IMR-90 (cell line): ENCODE data around the gene ZNF879. TPM values are rescaled to one million over a fixed set of nuclear protein-coding genes. Genes with fewer than 3 reads are reported as not detected.

Experiments
- ATAC-seq: fragments of 200-7000 bp; cut with Tn5 transposase; 2 replicates; pipeline ENCODE4 v1.9.1; 2020; ENCODE audit warnings: low read depth, mild to moderate bottlenecking, moderate library complexity
- Bru-seq: library from RNA; stranded (reverse); fragments of 400-500 nt; gene quantifications from one replicate; lab custom pipeline; 2021; lab: Mats Ljungman, UMichigan
- BruChase-seq, 2 experiments: library from RNA; stranded (reverse); fragments of 400-500 nt; gene quantifications; one replicate each; lab custom pipeline; 2021; lab: Mats Ljungman, UMichigan
- BruUV-seq: library from RNA; stranded (reverse); fragments of 400-500 nt; replicated peaks from 2 replicates; lab custom pipeline; 2021; lab: Mats Ljungman, UMichigan
- CTCF ChIA-PET: fragments of 300-600 bp; formaldehyde crosslinking; extraction: SDS; loops from one replicate; lab custom pipeline; 2021; ENCODE audit warnings: antibody characterized with exemption; lab: Yijun Ruan, JAX
- POLR2A ChIA-PET: fragments of 300-600 bp; sonication (Branson Sonifier 250); formaldehyde crosslinking; loops from one replicate; lab custom pipeline; 2022; ENCODE audit warnings: antibody characterized with exemption; ENCODE audit not compliant: unreplicated experiment; lab: Charles Lee
- DNase-seq: peaks from one replicate; pipeline ENCODE4 v3.0.0; 2013
- H2AFZ ChIP-seq: replicated peaks from 2 replicates; pipeline ENCODE3; 2013; ENCODE audit warnings: low read length, mild to moderate bottlenecking; ENCODE audit not compliant: poor library complexity
- H2AK5ac ChIP-seq: 2 replicates; pipeline ENCODE4 v1.6.1; 2013; ENCODE audit warnings: low read depth, low read length, inconsistent platforms
- H2AK9ac ChIP-seq: replicated peaks from 2 replicates; pipeline ENCODE3; 2013; ENCODE audit warnings: mild to moderate bottlenecking, low read depth, low read length, moderate library complexity; ENCODE audit not compliant: poor library complexity
- H2BK120ac ChIP-seq: 2 replicates; pipeline ENCODE4 v1.6.1; 2013; ENCODE audit warnings: low read depth, low read length, inconsistent platforms
- H2BK15ac ChIP-seq: 3 replicates; pipeline ENCODE4 v1.6.1; 2013; ENCODE audit warnings: low read depth, low read length, inconsistent platforms
- H2BK20ac ChIP-seq: 2 replicates; pipeline ENCODE4 v1.6.1; 2013; ENCODE audit warnings: low read depth, mild to moderate bottlenecking, inconsistent platforms, low read length, moderate library complexity
- H2BK5ac ChIP-seq: 2 replicates; pipeline ENCODE4 v1.6.1; 2013; ENCODE audit warnings: mild to moderate bottlenecking, low read depth, low read length, inconsistent platforms; ENCODE audit not compliant: poor library complexity, severe bottlenecking
- H3K14ac ChIP-seq: replicated peaks from 2 replicates; pipeline ENCODE4 v1.6.1; 2013; ENCODE audit warnings: low read depth, low read length, inconsistent platforms
- H3K18ac ChIP-seq: 2 replicates; pipeline ENCODE4 v1.6.1; 2013; ENCODE audit warnings: low read depth, low read length, control low read depth
- H3K23ac ChIP-seq: 2 replicates; pipeline ENCODE4 v1.6.1; 2013; ENCODE audit warnings: low read depth, low read length, inconsistent platforms
- H3K27ac ChIP-seq: 2 replicates; pipeline ENCODE4 v1.5.1; 2013; ENCODE audit warnings: mild to moderate bottlenecking, control low read depth, low read length; ENCODE audit not compliant: insufficient read depth
- H3K27me3 ChIP-seq: 2 replicates; pipeline ENCODE4 v1.6.1; 2013; ENCODE audit warnings: low read length; ENCODE audit not compliant: control insufficient read depth, insufficient read depth
- H3K36me3 ChIP-seq: 2 replicates; pipeline ENCODE4 v1.6.1; 2013; ENCODE audit warnings: low read length, mixed read lengths; ENCODE audit not compliant: control insufficient read depth, insufficient read depth
- H3K4ac ChIP-seq: 2 replicates; pipeline ENCODE4 v1.6.1; 2013; ENCODE audit warnings: low read depth, low read length, inconsistent platforms
- H3K4me1 ChIP-seq: 2 replicates; pipeline ENCODE4 v1.6.1; 2013; ENCODE audit warnings: low read length, mixed read lengths; ENCODE audit not compliant: control insufficient read depth, insufficient read depth
- H3K4me2 ChIP-seq: 2 replicates; pipeline ENCODE4 v1.6.1; 2013; ENCODE audit warnings: low read depth, mild to moderate bottlenecking, control low read depth, low read length, moderate library complexity
- H3K4me3 ChIP-seq: 2 replicates; pipeline ENCODE4 v1.5.1; 2013; ENCODE audit warnings: low read depth, mild to moderate bottlenecking, control low read depth, low read length, moderate library complexity; ENCODE audit not compliant: insufficient read depth
- H3K56ac ChIP-seq: 2 replicates; pipeline ENCODE4 v1.6.1; 2013; ENCODE audit warnings: low read length, inconsistent platforms; ENCODE audit not compliant: insufficient read depth; ENCODE audit errors: extremely low read depth
- H3K79me1 ChIP-seq, 2 experiments: 2 replicates each; pipeline ENCODE4 v1.6.1; 2013; ENCODE audit warnings: low read length in 2 of 2, inconsistent platforms in 1 of 2, low read depth in 1 of 2
- H3K9ac ChIP-seq: 2 replicates; pipeline ENCODE4 v1.6.1; 2013; ENCODE audit warnings: low read depth, low read length, control low read depth
- H3K9me1 ChIP-seq: 2 replicates; pipeline ENCODE4 v1.6.1; 2013; ENCODE audit warnings: low read length, inconsistent platforms; ENCODE audit not compliant: insufficient read depth
- H3K9me3 ChIP-seq: 2 replicates; pipeline ENCODE4 v1.6.1; 2013; ENCODE audit warnings: low read length; ENCODE audit not compliant: control insufficient read depth, insufficient read depth
- H4K20me1 ChIP-seq: 2 replicates; pipeline ENCODE4 v1.6.1; 2013; ENCODE audit warnings: low read length, inconsistent platforms; ENCODE audit not compliant: insufficient read depth
- H4K5ac ChIP-seq: 2 replicates; pipeline ENCODE4 v1.6.1; 2013; ENCODE audit warnings: mild to moderate bottlenecking, low read depth, low read length, control low read depth
- H4K8ac ChIP-seq, 2 experiments: 2 replicates each; pipeline ENCODE4 v1.6.1; 2013; ENCODE audit warnings: low read depth in 2 of 2, low read length in 2 of 2, control low read depth in 1 of 2, inconsistent platforms in 1 of 2
- H4K91ac ChIP-seq: 2 replicates; pipeline ENCODE4 v1.6.1; 2013; ENCODE audit warnings: low read depth, low read length, inconsistent platforms; ENCODE audit not compliant: insufficient read depth
- CTCF ChIP-seq: conservative IDR thresholded peaks from 2 replicates; pipeline ENCODE4 v1.5.1; 2012; ENCODE audit warnings: mild to moderate bottlenecking, low read depth, low read length, improper control_type of control experiment
- MAZ ChIP-seq: IDR thresholded peaks from 2 replicates; pipeline ENCODE4 v1.6.1; 2012; ENCODE audit warnings: low read depth, mild to moderate bottlenecking, low read length, improper control_type of control experiment, moderate library complexity, borderline replicate concordance
- WGBS, 2 experiments: methylation state at CpG; one replicate each; pipeline versions ENCODE4 v1.1.5 to v1.1.7; 2013; ENCODE audit warnings: missing lambda C conversion rate in 2 of 2; ENCODE audit not compliant: insufficient read length in 1 of 2; ENCODE audit errors: extremely low coverage in 2 of 2; 5-methylcytosine and 5-hydroxymethylcytosine counted together
- dilution Hi-C: fragments of 300-500 bp; cut with HindIII; formaldehyde crosslinking; loops from one replicate; pipeline ENCODE4 v1.14.3; 2018; ENCODE audit warnings: low sequenced_read_pairs; ENCODE audit not compliant: unreplicated experiment
- in situ Hi-C: fragments of 300-500 bp; cut with MboI; formaldehyde crosslinking; loops from 3 replicates; pipeline ENCODE4 v1.14.3; 2019; ENCODE audit warnings: low sequenced_read_pairs, inconsistent platforms, mixed read lengths
- intact Hi-C: fragments of 100-400 bp; cut with micrococcal nuclease; formaldehyde crosslinking; loops from 2 replicates; pipeline ENCODE4 v1.10.0; 2022
- long read RNA-seq: library from polyadenylated mRNA; unstranded; transcript quantifications from one replicate; pipeline ENCODE4 v2.0.0, GENCODE V29; 2021; ENCODE audit not compliant: unreplicated experiment
- polyA plus RNA-seq, 3 experiments: library from polyadenylated mRNA; depleted of rRNA; stranded (reverse); fragments of >200 nt; gene quantifications; 2 replicates each; pipeline ENCODE4 v1.2.3, GENCODE V29; 2012; ENCODE audit warnings: low replicate concordance in 1 of 3
- total RNA-seq: library from RNA; depleted of rRNA; stranded (reverse); fragments of >200 nt; gene quantifications from 2 replicates; pipeline ENCODE4 v1.2.3, GENCODE V29; 2012; rRNA removed

ZNF879 gene
- total RNA-seq = 3.3 and 3.4 TPM in 2 replicates
- 0.89 and 1.4 TPM in 2 replicates for polyA plus RNA-seq (2012; rRNA removed)
- 0.35 and 1.0 TPM in 2 replicates for polyA plus RNA-seq (2012; cell fraction: cytosol; rRNA removed)
- 2.4 and 3.3 TPM in 2 replicates for polyA plus RNA-seq (2012; cell fraction: nucleus; rRNA removed; ENCODE audit: low replicate concordance)
- Bru-seq, nascent RNA = percentile 46 among the genes with signal in this experiment
- BruChase-seq, experiment 1, labeled RNA remaining after a 6-hour chase = percentile 38 among the genes with signal in this experiment
- BruChase-seq, experiment 2, labeled RNA remaining after a 2-hour chase = percentile 37 among the genes with signal in this experiment
- long read RNA-seq, partial matches to known transcripts = 0 of 2 reads
- long read RNA-seq, other reads (novel, unspliced or antisense) = 0 of 2 reads

- Histone ChIP-seq H4K20me1 (no peaks in the 10 kb centered on the region), H2AK9ac (peak within 1 kb of the TSS; percentile 31), H3K23ac (no peak within 1 kb of the TSS; the same call in 1 of the 2 replicates), H3K36me3 (peaks cover 15% of the 10 kb centered on the region), H3K4ac (peak within 1 kb of the TSS; percentile 28; the same call in 1 of the 2 replicates), H4K5ac (peak within 1 kb of the TSS; percentile 47), H4K91ac (no peak within 1 kb of the TSS), H3K9me1 (no peaks in the 10 kb centered on the region), H2BK120ac (no peak within 1 kb of the TSS), H2AK5ac (no peak within 1 kb of the TSS), H4K8ac (peak within 1 kb of the TSS; percentile 80 to 85), H3K27ac (peak within 1 kb of the TSS; percentile 21), H3K14ac (peak within 1 kb of the TSS; percentile 84), H3K27me3 (no peaks in the 10 kb centered on the region), H2BK15ac (no peak within 1 kb of the TSS), H3K9me3 (peaks cover 8% of the 10 kb centered on the region), H3K56ac (no peak within 1 kb of the TSS; the same call in 1 of the 2 replicates), H3K79me1 (peaks cover 0 to 6% of the 10 kb centered on the region in 2 experiments; a peak in 1 of 4 replicates), H2AFZ (peak within 1 kb of the TSS; percentile 95), H2BK5ac (peak within 1 kb of the TSS; percentile 52), H2BK20ac (no peak within 1 kb of the TSS), H3K4me3 (peak within 1 kb of the TSS; percentile 73), H3K4me2 (peak within 1 kb of the TSS; percentile 90), H3K4me1 (0 out of 2 replicates have a peak, but pooled peaks cover 2% of the 10 kb centered on the region), H3K18ac (no peak within 1 kb of the TSS), H3K9ac (peak within 1 kb of the TSS; percentile 67)
- POLR2A ChIA-PET = no interaction called here
- ATAC-seq (peak; percentile 99), DNase-seq (peak; percentile 94)
- CTCF ChIA-PET = no interaction called here
- no TSS peak for BruUV-seq
- in situ Hi-C loops = no loop called here
- dilution Hi-C loops = no loop called here
- no peak for TF ChIP-seq CTCF
- peak; percentile 31; the same call in 1 of the 2 replicates for TF ChIP-seq MAZ
- intact Hi-C loops = loop anchor here (1.0 to 5.0 kb wide), 3 partner anchors 128 to 291 kb away; partner anchors contain the start of genes ZFP2, ZNF354A and ZNF354B
- WGBS, 2 experiments = 2% methylated on average over 38 of the region's 72 CpGs; no CpG with 5 or more reads in 1 of the 2 experiments
Observed at GRCh38 chr5:179023528-179024189, at the start of gene ZNF879. ZNF879 (plus strand) TSS chr5:179023804; CDS start chr5:179025005, 1,201 bp downstream.
